ENCODE measurements around the gene RNF121.

RNF121 gene

GRCh38 chr11:71931245-71931602 is 2.4 kb downstream of the RNF121 start:
- no peak overlapping the region for H3K4me3 ChIP-seq (replicated peaks; ENCODE audit: low read depth, low read length)
- no peak for TF ChIP-seq CTCF (IDR thresholded peaks at IDR 0.05; ENCODE audit: low read depth, low read length, missing control alignments)
- no peak for DNase-seq (ENCODE audit: extremely low read depth, low read depth)

DNA sequence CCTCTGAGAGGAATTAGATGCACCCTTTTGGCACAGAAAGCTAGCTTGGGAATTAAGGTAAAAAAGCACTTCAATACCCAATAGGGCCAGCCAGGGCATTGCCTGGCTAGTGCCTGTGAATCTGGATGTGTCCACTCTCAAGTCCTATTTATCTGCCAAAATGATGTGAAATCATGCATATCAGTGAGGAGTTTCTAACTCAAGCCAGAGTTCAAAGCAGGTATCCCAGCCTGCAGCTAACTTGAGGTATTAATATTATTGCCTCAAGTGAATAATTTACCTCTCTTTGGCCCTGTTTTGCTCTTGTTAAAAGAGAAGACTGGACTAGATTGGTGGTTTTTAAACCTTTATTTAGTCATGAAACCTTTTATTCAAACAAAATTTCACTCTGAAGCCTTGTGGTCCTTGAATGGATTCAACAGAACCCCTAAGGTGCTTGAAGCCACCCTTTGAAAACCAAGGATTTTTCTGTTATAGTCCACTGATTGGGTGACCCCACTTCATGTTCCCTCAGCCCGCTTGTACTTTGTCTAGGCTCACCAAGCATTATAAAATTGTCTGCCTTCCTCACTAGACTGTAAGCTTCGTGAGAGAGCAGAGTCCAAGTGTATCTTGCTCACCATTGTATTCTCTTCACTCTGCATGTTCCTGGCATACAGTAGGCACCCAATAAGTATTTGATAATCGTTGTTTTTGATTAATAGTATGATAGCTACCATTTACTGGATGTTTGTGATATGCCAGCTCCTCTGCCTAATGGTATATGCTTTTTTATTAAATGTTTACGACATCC is 4.5 kb downstream of the RNF121 start:
- H3K4me3 ChIP-seq (replicated peaks; ENCODE audit: low read depth, low read length), result no peak overlapping the region
- TF ChIP-seq CTCF (IDR thresholded peaks at IDR 0.05; ENCODE audit: low read depth, low read length, missing control alignments), result no peak
- DNase-seq (ENCODE audit: extremely low read depth, low read depth), result no peak

DNA sequence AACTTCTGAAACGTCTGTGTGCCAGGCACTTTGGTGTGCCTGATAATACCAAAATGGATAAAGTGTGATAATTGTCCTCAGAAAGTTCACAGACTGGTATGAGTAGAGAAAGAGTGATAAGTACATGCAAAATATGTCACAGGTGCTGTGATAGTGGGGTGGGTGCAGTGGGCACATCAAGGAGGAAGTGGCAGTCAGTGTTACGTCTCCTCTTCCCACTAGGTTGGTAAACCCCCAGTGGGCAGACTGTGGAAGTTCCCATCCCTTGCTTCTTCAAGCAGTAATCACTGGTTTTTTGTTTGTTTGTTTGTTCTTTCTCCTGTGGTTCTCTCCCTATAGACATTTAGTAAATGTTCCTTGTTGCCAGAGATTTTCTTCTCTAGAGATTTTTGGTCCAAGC is 5.4 kb downstream of the RNF121 start:
- no peak for TF ChIP-seq CTCF (IDR thresholded peaks at IDR 0.05; ENCODE audit: low read depth, low read length, missing control alignments)
- no peak for DNase-seq (ENCODE audit: extremely low read depth, low read depth)
- no peak overlapping the region for H3K4me3 ChIP-seq (replicated peaks; ENCODE audit: low read depth, low read length)

DNA sequence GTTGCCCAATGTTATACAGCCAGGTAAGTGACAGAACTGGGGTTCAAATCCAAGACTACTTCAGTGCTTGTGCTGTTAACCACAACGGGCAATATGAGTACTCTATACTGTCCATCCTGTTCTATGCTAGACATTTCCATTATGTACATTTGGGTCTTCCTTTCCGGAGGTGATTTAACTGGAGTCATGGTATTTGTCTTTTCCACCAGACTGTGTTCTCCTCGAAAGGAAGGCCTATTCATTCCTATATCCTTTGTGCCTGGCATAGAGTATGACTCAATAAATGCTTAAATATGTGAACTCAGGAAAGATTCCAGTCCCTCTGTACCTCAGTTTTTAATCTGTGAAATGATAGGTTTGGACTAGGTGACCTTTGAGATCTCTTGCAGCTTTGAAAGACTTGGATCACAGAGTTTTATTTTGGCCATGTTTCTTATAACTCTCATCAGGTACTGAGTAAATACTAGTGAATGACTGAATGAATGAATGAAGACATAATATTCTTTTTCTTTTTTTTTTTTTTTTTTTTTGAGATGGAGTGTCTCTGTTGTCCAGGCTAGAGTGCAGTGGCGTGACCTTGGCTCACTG is 6.6 kb downstream of the RNF121 start:
- TF ChIP-seq CTCF (IDR thresholded peaks at IDR 0.05; ENCODE audit: low read depth, low read length, missing control alignments), result no peak
- H3K4me3 ChIP-seq (replicated peaks; ENCODE audit: low read depth, low read length), result no peak overlapping the region
- DNase-seq (ENCODE audit: extremely low read depth, low read depth), result no peak

GRCh38 chr11:71936825-71937224 is 8.0 kb downstream of the RNF121 start:
- TF ChIP-seq CTCF (IDR thresholded peaks at IDR 0.05; ENCODE audit: low read depth, low read length, missing control alignments), result no peak
- H3K4me3 ChIP-seq (replicated peaks; ENCODE audit: low read depth, low read length), result no peak overlapping the region
- no peak for DNase-seq (ENCODE audit: extremely low read depth, low read depth)

- H3K4me3 ChIP-seq (replicated peaks; ENCODE audit: low read depth, low read length), result no peak overlapping the region
- DNase-seq (ENCODE audit: extremely low read depth, low read depth), result no peak
- TF ChIP-seq CTCF (IDR thresholded peaks at IDR 0.05; ENCODE audit: low read depth, low read length, missing control alignments), result no peak
These were observed 9.0 kb downstream of the RNF121 start for GRCh38 chr11:71937826-71938225.
